DND-41 (cell line): ENCODE data around the gene ULK1.

Source experiments
- CTCF ChIP-seq: IDR thresholded peaks from 2 replicates; pipeline ENCODE4 v1.5.1; 2012; ENCODE audit warnings: borderline replicate concordance, low read length, moderate library complexity, mild to moderate bottlenecking; ENCODE audit not compliant: poor library complexity, severe bottlenecking; ENCODE audit errors: extremely low read depth
- EZH2 ChIP-seq: IDR thresholded peaks from 3 replicates; pipeline ENCODE4 v1.6.1; 2012; ENCODE audit warnings: borderline replicate concordance, low read depth, mild to moderate bottlenecking, moderate library complexity, low read length, inconsistent platforms; ENCODE audit not compliant: severe bottlenecking

GRCh38 chr12:131959116-131959515 is 64.7 kb downstream of the ULK1 start:
- TF ChIP-seq CTCF = no peak
- no peak for TF ChIP-seq EZH2
